COLO668 (cell line): ENCODE measurements around the gene MINDY1.

Source experiments
- DNase-seq: peaks from one replicate; lab custom pipeline; 2025; ENCODE audit not compliant: unreplicated experiment; lab: John Stamatoyannopoulos, UW

MINDY1 gene

GRCh38 chr1:150967936-150968335 is 38.8 kb downstream of the MINDY1 start:
- DNase-seq = no peak

GRCh38 chr1:150966011-150966410 is 40.7 kb downstream of the MINDY1 start:
- DNase-seq = no peak

- DNase-seq = no peak
These were observed 41.1 kb downstream of the MINDY1 start for GRCh38 chr1:150965605-150966004.

- no peak for DNase-seq
These were observed 42.6 kb downstream of the MINDY1 start for GRCh38 chr1:150964164-150964489.

GRCh38 chr1:150963321-150964163 is 43.2 kb downstream of the MINDY1 start:
- DNase-seq = no peak

- DNase-seq = no peak
These were observed 44.9 kb downstream of the MINDY1 start for GRCh38 chr1:150961756-150962155.

GRCh38 chr1:150960646-150961045 is 46.1 kb downstream of the MINDY1 start:
- DNase-seq = no peak

GRCh38 chr1:150957666-150958065 is 49.0 kb downstream of the MINDY1 start:
- no peak for DNase-seq

- DNase-seq = no peak
These were observed 51.4 kb downstream of the MINDY1 start for GRCh38 chr1:150955280-150955679.

- DNase-seq = no peak
These were observed 52.0 kb downstream of the MINDY1 start for GRCh38 chr1:150954708-150955107.
